Measurements from ENCODE around the gene CFAP410. TPM values are rescaled to one million over a fixed set of nuclear protein-coding genes. Genes with fewer than 3 reads are reported as not detected.
A peak's percentile ranks its signal among the peaks of the same experiment; 100 is the strongest.

The CFAP410 gene
- polyA plus RNA-seq, 3 donors from 2014 or later = 30.0 to 36.4 (median 31.6) TPM

- DNase-seq = no peak
- peaks cover 0 to 5% (median 0%) of the 10 kb centered on the region in 3 donors for H3K27me3 Mint-ChIP-seq (ENCODE audit: low read depth in 3 of 3)
- H3K4me1 Mint-ChIP-seq = no peaks in the 10 kb centered on the region
- no peaks in the 10 kb centered on the region for H3K9me3 Mint-ChIP-seq
- no peak overlapping the region for H3K4me3 Mint-ChIP-seq
- H3K27ac Mint-ChIP-seq = no peak overlapping the region
- no peaks in the 10 kb centered on the region for H3K36me3 Mint-ChIP-seq
Measured at GRCh38 chr21:44329971-44330681, 9.1 kb downstream of the CFAP410 start.

DNA sequence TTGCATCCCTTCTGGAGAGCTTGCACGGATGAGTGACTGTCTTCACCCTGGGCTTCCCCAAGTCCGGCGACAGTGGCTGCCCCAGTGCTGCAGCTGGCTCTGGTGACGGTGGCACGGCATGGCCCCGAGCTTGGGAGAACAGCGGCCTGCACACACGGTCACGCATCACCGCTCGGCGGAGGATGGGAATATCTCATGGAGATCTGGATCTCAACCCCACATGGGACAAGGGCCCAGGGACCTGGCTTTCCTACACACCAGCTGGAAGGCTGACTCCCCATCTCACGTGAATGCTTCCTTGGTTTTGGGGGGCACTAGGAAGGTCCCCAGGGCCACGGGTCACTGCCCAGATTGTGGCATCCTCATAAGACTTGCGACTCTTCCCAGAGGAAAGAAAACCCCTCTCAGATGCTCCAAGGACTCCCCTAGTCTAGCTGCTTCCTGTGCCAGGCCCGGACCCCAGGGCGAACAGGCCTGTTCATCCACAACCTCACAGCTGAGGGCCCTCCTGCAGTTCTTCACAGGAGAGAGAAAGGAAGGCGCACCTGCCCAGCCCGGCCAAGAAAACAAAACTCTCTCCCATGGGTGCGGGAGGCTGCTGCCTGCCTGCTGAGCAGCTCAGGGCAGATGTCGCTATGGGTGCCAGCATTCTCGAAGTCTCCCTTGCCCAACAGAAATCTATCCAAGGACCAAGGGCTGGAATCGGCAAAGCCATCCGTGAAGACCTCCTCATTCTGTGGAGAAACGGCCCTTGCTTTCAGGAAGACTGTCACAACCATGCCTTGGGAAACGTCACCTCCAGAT is 9.9 kb downstream of the CFAP410 start:
- H3K4me3 Mint-ChIP-seq = no peak overlapping the region
- peaks cover 0 to 5% (median 0%) of the 10 kb centered on the region in 3 donors for H3K27me3 Mint-ChIP-seq (ENCODE audit: low read depth in 3 of 3)
- no peak for DNase-seq
- H3K4me1 Mint-ChIP-seq = no peaks in the 10 kb centered on the region
- H3K36me3 Mint-ChIP-seq = no peaks in the 10 kb centered on the region
- no peak overlapping the region for H3K27ac Mint-ChIP-seq
- H3K9me3 Mint-ChIP-seq = no peaks in the 10 kb centered on the region

GRCh38 chr21:44328242-44328895 is 10.8 kb downstream of the CFAP410 start:
- Mint-ChIP-seq H3K4me1 (no peaks in the 10 kb centered on the region), H3K36me3 (no peaks in the 10 kb centered on the region), H3K4me3 (no peak overlapping the region), H3K27me3 (ENCODE audit: low read depth in 3 of 3) (peaks cover 0 to 5% (median 0%) of the 10 kb centered on the region in 3 donors), H3K9me3 (no peaks in the 10 kb centered on the region), H3K27ac (peak overlapping the region in 1 of 6 donors; percentile 3)
- DNase-seq = no peak

DNA sequence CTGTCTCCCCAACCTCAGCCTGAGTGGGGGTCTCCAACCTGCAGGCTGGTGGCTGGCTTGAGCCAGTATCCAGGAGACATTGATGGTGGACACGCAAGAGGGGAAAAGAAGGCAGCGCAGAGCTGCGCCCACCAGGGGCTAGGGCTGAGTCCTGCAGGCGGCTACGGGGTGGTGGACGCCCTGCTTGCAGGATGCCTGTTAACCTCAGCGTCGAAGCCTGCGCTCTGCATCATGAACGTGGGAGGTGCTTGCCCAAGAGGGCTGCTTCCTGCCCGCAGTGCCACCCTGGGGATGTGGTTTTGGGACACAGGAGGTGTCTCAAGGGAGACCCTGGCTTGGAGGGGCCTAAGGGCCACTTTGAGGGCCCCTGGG is 11.6 kb downstream of the CFAP410 start:
- H3K4me3 Mint-ChIP-seq = no peak overlapping the region
- no peaks in the 10 kb centered on the region for H3K36me3 Mint-ChIP-seq
- H3K9me3 Mint-ChIP-seq = no peaks in the 10 kb centered on the region
- H3K27ac Mint-ChIP-seq = no peak overlapping the region
- DNase-seq = no peak
- H3K27me3 Mint-ChIP-seq (ENCODE audit: low read depth in 3 of 3) = peaks cover 0 to 5% (median 0%) of the 10 kb centered on the region in 3 donors
- H3K4me1 Mint-ChIP-seq = no peaks in the 10 kb centered on the region

DNA sequence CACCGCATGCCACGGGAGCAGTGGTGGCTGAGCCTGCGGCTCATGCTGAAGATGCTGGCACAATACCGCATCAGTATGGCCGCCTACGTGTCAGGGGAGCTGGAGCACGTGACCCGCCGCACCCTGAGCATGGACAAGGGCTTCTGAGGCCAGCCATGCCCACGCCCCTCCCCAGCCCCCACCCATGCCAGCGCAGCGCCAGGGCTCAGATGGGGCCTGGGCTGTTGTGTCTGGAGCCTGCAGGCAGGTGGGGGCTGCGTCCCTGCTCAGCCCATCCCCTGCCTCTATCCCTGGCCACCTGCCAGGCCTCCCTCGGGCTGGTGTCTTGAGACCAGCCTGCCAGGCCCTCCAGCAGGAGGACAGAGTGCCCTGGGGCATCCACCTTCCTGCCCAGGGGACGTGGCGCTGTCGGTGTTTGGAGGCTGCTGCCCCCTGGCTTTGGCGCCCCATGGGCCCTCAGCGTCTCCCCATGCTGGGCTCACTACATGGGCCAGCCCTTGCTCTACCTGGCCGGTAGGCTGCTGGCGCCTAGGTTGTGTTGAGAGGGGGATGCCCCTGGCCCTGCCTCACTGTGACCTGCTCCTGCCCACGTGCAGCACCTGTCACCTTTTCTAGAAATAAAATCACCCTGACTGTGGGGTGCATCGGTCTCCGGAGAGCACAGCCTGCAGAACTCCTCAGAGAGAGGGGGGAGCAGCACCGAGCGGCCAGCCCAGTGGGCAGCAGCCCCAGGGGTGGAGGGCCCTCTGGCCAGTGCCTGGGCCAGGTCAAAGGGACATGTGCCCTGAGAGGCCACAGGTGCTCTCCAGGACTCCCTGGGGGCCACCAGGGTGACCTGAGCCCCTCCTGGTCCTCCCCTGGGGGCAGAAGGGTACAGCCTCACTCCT is 12.2 kb downstream of the CFAP410 start:
- Mint-ChIP-seq H3K27ac (no peak overlapping the region), H3K36me3 (no peaks in the 10 kb centered on the region), H3K4me3 (no peak overlapping the region), H3K9me3 (no peaks in the 10 kb centered on the region), H3K4me1 (no peaks in the 10 kb centered on the region), H3K27me3 (ENCODE audit: low read depth in 3 of 3) (peaks cover 0 to 5% (median 0%) of the 10 kb centered on the region in 3 donors)
- no peak for DNase-seq

GRCh38 chr21:44326272-44326647 is 12.9 kb downstream of the CFAP410 start:
- Mint-ChIP-seq H3K36me3 (no peaks in the 10 kb centered on the region), H3K27ac (no peak overlapping the region), H3K27me3 (ENCODE audit: low read depth in 3 of 3) (peaks cover 0 to 5% (median 0%) of the 10 kb centered on the region in 3 donors), H3K4me3 (no peak overlapping the region), H3K4me1 (no peaks in the 10 kb centered on the region), H3K9me3 (no peaks in the 10 kb centered on the region)
- DNase-seq = no peak

- Mint-ChIP-seq H3K27ac (no peak overlapping the region), H3K9me3 (no peaks in the 10 kb centered on the region), H3K4me3 (no peak overlapping the region), H3K36me3 (no peaks in the 10 kb centered on the region), H3K4me1 (no peaks in the 10 kb centered on the region), H3K27me3 (ENCODE audit: low read depth in 3 of 3) (peaks cover 0 to 5% (median 0%) of the 10 kb centered on the region in 3 donors)
- no peak for DNase-seq
Measured at GRCh38 chr21:44325386-44326271, 13.6 kb downstream of the CFAP410 start.

GRCh38 chr21:44324854-44325107 is 14.4 kb downstream of the CFAP410 start:
- no peaks in the 10 kb centered on the region for H3K36me3 Mint-ChIP-seq
- no peak overlapping the region for H3K27ac Mint-ChIP-seq
- peaks cover 0 to 4% (median 0%) of the 10 kb centered on the region in 3 donors for H3K27me3 Mint-ChIP-seq (ENCODE audit: low read depth in 3 of 3)
- no peaks in the 10 kb centered on the region for H3K4me1 Mint-ChIP-seq
- no peak for DNase-seq
- H3K9me3 Mint-ChIP-seq = no peaks in the 10 kb centered on the region
- H3K4me3 Mint-ChIP-seq = no peak overlapping the region

DNA sequence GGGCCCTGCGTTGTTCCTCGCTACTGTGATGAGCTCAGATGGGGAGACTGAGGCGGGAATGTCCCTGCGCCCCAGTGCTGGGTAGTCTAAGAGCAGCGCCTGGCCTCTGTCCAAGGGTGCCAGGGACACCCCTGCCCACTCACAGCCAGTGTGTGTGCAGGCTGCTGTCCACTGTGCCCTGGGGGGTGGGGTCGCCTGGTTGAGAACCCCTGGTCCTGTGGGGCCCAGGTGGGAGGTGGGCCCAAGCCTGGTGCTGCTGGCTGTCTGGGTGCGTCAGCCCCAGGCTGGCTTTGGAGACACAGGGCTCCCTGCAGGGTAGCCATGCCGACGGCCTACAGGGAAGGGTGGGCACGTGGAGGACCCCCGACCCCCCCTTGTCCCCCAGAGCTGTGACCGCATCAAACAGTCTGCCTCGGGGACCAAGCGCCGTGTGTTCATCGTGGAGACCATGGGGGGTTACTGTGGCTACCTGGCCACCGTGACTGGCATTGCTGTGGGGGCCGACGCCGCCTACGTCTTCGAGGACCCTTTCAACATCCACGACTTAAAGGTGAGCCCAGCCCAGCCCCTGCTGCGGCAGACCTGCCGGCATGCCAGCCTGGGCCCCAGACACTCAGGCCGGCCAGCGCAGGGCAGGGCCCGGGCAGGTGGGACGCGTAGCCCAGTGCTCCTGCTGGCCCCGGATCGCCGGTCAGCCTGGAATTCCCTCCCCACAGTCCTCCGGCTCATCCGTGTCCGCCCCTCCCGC is 14.9 kb downstream of the CFAP410 start:
- Mint-ChIP-seq H3K4me3 (no peak overlapping the region), H3K36me3 (no peaks in the 10 kb centered on the region), H3K9me3 (no peaks in the 10 kb centered on the region), H3K27ac (no peak overlapping the region), H3K4me1 (no peaks in the 10 kb centered on the region), H3K27me3 (ENCODE audit: low read depth in 3 of 3) (peaks cover 0 to 1% (median 0%) of the 10 kb centered on the region in 3 donors)
- no peak for DNase-seq

GRCh38 chr21:44323591-44323990 is 15.6 kb downstream of the CFAP410 start:
- Mint-ChIP-seq H3K4me1 (no peaks in the 10 kb centered on the region), H3K27me3 (ENCODE audit: low read depth in 3 of 3) (peaks cover 0 to 1% (median 0%) of the 10 kb centered on the region in 3 donors), H3K4me3 (no peak overlapping the region)

DNA sequence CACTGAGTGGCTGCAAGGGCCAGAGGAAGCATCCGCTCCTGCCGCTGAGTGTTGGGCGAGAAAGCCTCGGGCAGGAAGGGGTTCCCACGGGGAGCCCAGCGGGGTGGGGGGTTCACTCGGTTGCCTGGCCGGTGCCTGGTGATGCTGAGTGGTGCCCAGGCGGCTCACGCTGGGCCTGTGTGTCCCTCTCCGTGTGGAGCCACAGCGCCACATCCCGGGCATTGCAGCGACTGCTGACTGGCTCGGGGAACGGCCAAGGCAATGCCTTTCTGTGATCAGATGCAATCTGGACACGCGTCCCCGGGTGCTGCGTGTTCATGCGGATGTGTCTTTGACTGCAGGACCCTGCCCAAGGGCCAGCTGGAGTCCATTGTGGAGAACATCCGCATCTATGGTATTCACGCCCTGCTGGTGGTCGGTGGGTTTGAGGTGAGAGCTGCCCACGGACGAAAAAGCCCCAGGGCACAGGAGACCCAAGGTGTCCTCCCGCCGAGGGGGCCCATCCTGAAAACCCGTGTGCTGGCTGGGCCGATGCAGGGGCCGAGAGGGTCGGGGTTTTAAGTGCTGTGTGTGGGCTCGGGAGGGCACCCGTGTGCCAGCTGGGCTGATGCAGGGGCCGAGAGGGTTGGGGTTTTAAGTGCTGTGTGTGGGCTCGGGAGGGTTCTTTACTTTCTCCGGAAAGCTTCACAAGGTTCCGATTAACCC is 16.4 kb downstream of the CFAP410 start:
- H3K36me3 Mint-ChIP-seq = no peaks in the 10 kb centered on the region
- H3K4me1 Mint-ChIP-seq = no peaks in the 10 kb centered on the region
- H3K27me3 Mint-ChIP-seq (ENCODE audit: low read depth in 3 of 3) = peaks cover 0 to 3% (median 0%) of the 10 kb centered on the region in 3 donors
- DNase-seq = no peak
- H3K27ac Mint-ChIP-seq = no peak overlapping the region
- no peak overlapping the region for H3K4me3 Mint-ChIP-seq
- H3K9me3 Mint-ChIP-seq = no peaks in the 10 kb centered on the region

More at GRCh38 chr21:44323591-44323990, 15.6 kb downstream of the CFAP410 start:
- DNase-seq = no peak
- H3K36me3 Mint-ChIP-seq = no peaks in the 10 kb centered on the region
- no peak overlapping the region for H3K27ac Mint-ChIP-seq
- no peaks in the 10 kb centered on the region for H3K9me3 Mint-ChIP-seq

All from immature natural killer cell (primary cell).